Endodermal cell (in vitro differentiated cells): ENCODE measurements around the gene COL8A1. TPM values are rescaled to one million over a fixed set of nuclear protein-coding genes. Genes with fewer than 3 reads are reported as not detected.

ENCODE experiments used
- DNase-seq: peaks from one replicate; pipeline ENCODE4 v3.0.0-alpha.2; 2017
- H3K27ac ChIP-seq: 2 replicates; pipeline ENCODE4 v1.5.1; 2013; ENCODE audit warnings: mild to moderate bottlenecking, low read depth, low read length, moderate library complexity
- H3K27me3 ChIP-seq: 2 replicates; pipeline ENCODE4 v1.6.1; 2013; ENCODE audit warnings: mild to moderate bottlenecking, low read length, moderate library complexity; ENCODE audit not compliant: insufficient read depth, control insufficient read depth, poor library complexity, severe bottlenecking
- H3K36me3 ChIP-seq: 2 replicates; pipeline ENCODE4 v1.7.0; 2013; ENCODE audit warnings: mild to moderate bottlenecking, low read length, moderate library complexity; ENCODE audit not compliant: control insufficient read depth, insufficient read depth
- H3K4me1 ChIP-seq: one replicate; pipeline ENCODE4 v1.7.0; 2013; ENCODE audit warnings: low read length; ENCODE audit not compliant: control insufficient read depth, insufficient read depth
- H3K4me3 ChIP-seq: 2 replicates; pipeline ENCODE4 v1.5.1; 2013; ENCODE audit warnings: mild to moderate bottlenecking, low read length, moderate library complexity
- H3K9ac ChIP-seq: 2 replicates; pipeline ENCODE4 v1.6.1; 2013; ENCODE audit warnings: mild to moderate bottlenecking, low read length, moderate library complexity; ENCODE audit not compliant: poor library complexity, severe bottlenecking; ENCODE audit errors: extremely low read depth
- H3K9me3 ChIP-seq: 2 replicates; pipeline ENCODE4 v1.6.1; 2013; ENCODE audit warnings: mild to moderate bottlenecking, low read length, moderate library complexity; ENCODE audit not compliant: control insufficient read depth
- H3K27ac Mint-ChIP-seq: 2 replicates; pipeline ENCODE4 v1.8.0; 2020; ENCODE audit warnings: mixed read lengths
- H3K27me3 Mint-ChIP-seq: 2 replicates; pipeline ENCODE4 v1.8.0; 2021; ENCODE audit warnings: mild to moderate bottlenecking, mixed read lengths; ENCODE audit not compliant: insufficient read depth
- H3K36me3 Mint-ChIP-seq: 2 replicates; pipeline ENCODE4 v1.8.0; 2020; ENCODE audit warnings: low read depth, mixed read lengths
- H3K4me1 Mint-ChIP-seq: 2 replicates; pipeline ENCODE4 v1.8.0; 2020; ENCODE audit warnings: mixed read lengths
- H3K4me3 Mint-ChIP-seq: 2 replicates; pipeline ENCODE4 v1.8.0; 2020; ENCODE audit warnings: mild to moderate bottlenecking, moderate library complexity, mixed read lengths
- H3K9me3 Mint-ChIP-seq: 2 replicates; pipeline ENCODE4 v1.8.0; 2020; ENCODE audit warnings: mild to moderate bottlenecking, mixed read lengths
- CTCF ChIP-seq: fragments of 200-600 bp; sonication (generic); conservative IDR thresholded peaks from 2 replicates; pipeline ENCODE4 v1.5.0; 2021; ENCODE audit warnings: antibody characterized with exemption, mild to moderate bottlenecking
- WGBS, 2 experiments: methylation state at CpG; one replicate each; pipeline versions ENCODE4 v1.1.5 to v1.1.7; 2013; ENCODE audit warnings: missing lambda C conversion rate in 2 of 2, mixed read lengths in 1 of 2; ENCODE audit not compliant: insufficient coverage in 1 of 2, insufficient read length in 1 of 2; 5-methylcytosine and 5-hydroxymethylcytosine counted together
- total RNA-seq, 2 donors: library from RNA; stranded (reverse); fragmentation: NEBNext Ultra II Directional in 1 of 2; extraction: Animal tissue kit (Norgen Biotek cat#: 25700) in 1 of 2; gene quantifications; 2 replicates in 1 of 2; 3 replicates in 1 of 2; pipeline ENCODE4 v1.2.1, GENCODE V29; 2021

The COL8A1 gene
- total RNA-seq, 2 donors from 2014 or later, result 3.5 to 3.9 TPM

DNA sequence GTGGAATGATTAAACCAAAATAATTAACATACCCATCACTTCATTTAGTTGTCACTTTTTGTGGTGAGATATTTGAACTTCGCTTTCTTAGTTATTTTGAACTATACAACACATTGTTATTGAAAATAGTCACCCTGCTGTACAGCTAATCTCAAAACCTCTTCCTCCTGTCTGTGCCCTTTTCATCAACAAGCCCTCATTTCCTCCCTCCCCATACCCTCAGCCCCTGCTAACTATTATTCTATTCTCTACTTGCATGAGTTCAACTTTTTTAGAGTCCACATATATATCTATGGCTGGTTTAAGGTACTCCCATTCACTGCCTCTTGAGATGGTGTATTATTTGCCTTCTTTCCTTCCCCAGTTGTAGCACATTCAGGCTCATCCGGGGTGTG lies 32.2 kb downstream of the COL8A1 start:
- Histone ChIP-seq H3K4me3 (no peak overlapping the region), H3K4me1 (no peaks in the 10 kb centered on the region), H3K9me3 (no peaks in the 10 kb centered on the region), H3K27ac (no peak overlapping the region), H3K9ac (no peak overlapping the region), H3K27me3 (no peaks in the 10 kb centered on the region), H3K36me3 (no peaks in the 10 kb centered on the region)
- Mint-ChIP-seq H3K4me1 (no peaks in the 10 kb centered on the region), H3K36me3 (no peaks in the 10 kb centered on the region), H3K9me3 (no peaks in the 10 kb centered on the region), H3K4me3 (no peak overlapping the region), H3K27ac (no peak overlapping the region), H3K27me3 (no peaks in the 10 kb centered on the region)
- 88 to 100% methylated on average over 1 of the region's 2 CpGs for WGBS, 2 experiments
- no peak for DNase-seq
- no peak for TF ChIP-seq CTCF

GRCh38 chr3:99674086-99674789 lies 35.8 kb downstream of the COL8A1 start:
- Histone ChIP-seq H3K9ac (no peak overlapping the region), H3K4me1 (no peaks in the 10 kb centered on the region), H3K27ac (no peak overlapping the region), H3K9me3 (no peaks in the 10 kb centered on the region), H3K4me3 (no peak overlapping the region), H3K36me3 (no peaks in the 10 kb centered on the region), H3K27me3 (no peaks in the 10 kb centered on the region)
- no peaks in the 10 kb centered on the region for H3K9me3 Mint-ChIP-seq
- DNase-seq, result no peak
- H3K27me3 Mint-ChIP-seq, result no peaks in the 10 kb centered on the region
- H3K27ac Mint-ChIP-seq, result no peak overlapping the region
- H3K4me1 Mint-ChIP-seq, result no peaks in the 10 kb centered on the region
- no peak for TF ChIP-seq CTCF
- no peak overlapping the region for H3K4me3 Mint-ChIP-seq
- 93% methylated on average over 2 of the region's 2 CpGs; no CpG with 5 or more reads in 1 of the 2 experiments for WGBS, 2 experiments
- no peaks in the 10 kb centered on the region for H3K36me3 Mint-ChIP-seq

GRCh38 chr3:99678023-99678422 lies 39.6 kb downstream of the COL8A1 start:
- H3K4me3 ChIP-seq, result no peak overlapping the region
- H3K9me3 ChIP-seq, result no peaks in the 10 kb centered on the region
- Mint-ChIP-seq H3K27me3 (no peaks in the 10 kb centered on the region), H3K36me3 (no peaks in the 10 kb centered on the region), H3K4me3 (no peak overlapping the region), H3K4me1 (no peaks in the 10 kb centered on the region), H3K27ac (no peak overlapping the region), H3K9me3 (no peaks in the 10 kb centered on the region)
- no peaks in the 10 kb centered on the region for H3K36me3 ChIP-seq
- no peaks in the 10 kb centered on the region for H3K27me3 ChIP-seq
- WGBS, 2 experiments, result 81% methylated on average over 1 of the region's 1 CpG; no CpG with 5 or more reads in 1 of the 2 experiments
- no peak overlapping the region for H3K27ac ChIP-seq
- DNase-seq, result no peak
- H3K4me1 ChIP-seq, result no peaks in the 10 kb centered on the region
- H3K9ac ChIP-seq, result no peak overlapping the region
- no peak for TF ChIP-seq CTCF
